LNCAP (cell line): ENCODE results near the gene PAX6.

Source experiments
- CTCF ChIP-seq: fragments of 450-650 bp; IDR thresholded peaks from 2 replicates; pipeline ENCODE4 v1.5.1; 2017; ENCODE audit warnings: mild to moderate bottlenecking

Gene PAX6

DNA sequence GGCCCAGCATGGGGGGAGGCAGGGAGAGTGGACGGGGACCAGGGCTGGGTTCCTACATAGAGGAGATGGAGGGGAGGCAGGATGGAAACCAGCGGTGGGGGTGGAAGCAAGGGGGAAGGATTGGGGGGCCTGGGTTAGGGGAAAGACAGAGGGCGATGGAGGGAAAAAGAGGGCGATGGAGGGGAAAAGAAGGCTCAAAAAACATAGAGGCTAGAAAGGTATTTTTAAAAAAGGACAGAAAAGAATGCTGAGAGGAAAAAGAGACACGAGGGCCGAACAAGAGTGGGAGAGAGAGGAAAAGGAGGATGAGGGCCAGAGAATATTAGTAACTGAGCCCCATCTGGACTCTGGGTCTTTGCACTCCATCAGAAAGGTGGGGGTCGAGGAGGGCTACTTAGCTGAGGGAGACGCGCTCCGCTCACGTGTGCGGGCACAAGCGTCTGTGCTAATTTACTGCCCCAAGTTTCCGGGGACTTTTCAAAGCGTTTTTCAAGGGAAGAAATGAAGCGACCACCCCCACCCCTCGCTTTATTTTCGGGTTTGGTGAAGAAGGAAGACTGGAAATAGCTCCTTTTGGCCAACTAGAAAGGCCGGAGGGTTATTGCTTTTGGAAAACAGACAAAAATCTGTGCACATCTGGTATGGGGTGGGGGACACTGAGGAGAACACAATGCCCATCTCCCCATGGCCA, 14.5 kb downstream of the PAX6 start:
- TF ChIP-seq CTCF: no peak

GRCh38 chr11:31795706-31796498, 15.2 kb downstream of the PAX6 start:
- TF ChIP-seq CTCF: no peak

GRCh38 chr11:31794548-31794947, 16.6 kb downstream of the PAX6 start:
- TF ChIP-seq CTCF: no peak

- no peak for TF ChIP-seq CTCF
Measured at GRCh38 chr11:31793264-31793663, 17.9 kb downstream of the PAX6 start.

DNA sequence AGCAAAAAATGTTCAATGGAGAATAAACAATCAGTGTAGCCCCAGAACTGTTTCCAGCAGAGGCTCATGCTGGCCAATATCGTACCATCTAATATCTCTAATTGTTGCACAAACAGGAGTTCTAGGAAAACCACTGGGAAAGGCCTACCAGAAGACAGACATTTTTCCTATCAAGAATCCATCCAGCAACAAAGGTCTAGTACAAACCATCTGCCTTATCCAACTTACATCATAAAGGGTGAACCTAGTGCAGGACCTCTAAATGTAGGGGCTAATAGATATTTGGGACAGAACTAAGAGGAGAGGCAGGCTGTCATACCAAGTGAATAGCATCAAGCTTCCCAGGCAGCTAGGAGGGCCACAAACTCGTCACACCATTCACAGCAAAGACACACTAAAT, 18.7 kb downstream of the PAX6 start:
- TF ChIP-seq CTCF: no peak

- TF ChIP-seq CTCF: no peak
Measured at GRCh38 chr11:31792036-31792435, 19.1 kb downstream of the PAX6 start.

DNA sequence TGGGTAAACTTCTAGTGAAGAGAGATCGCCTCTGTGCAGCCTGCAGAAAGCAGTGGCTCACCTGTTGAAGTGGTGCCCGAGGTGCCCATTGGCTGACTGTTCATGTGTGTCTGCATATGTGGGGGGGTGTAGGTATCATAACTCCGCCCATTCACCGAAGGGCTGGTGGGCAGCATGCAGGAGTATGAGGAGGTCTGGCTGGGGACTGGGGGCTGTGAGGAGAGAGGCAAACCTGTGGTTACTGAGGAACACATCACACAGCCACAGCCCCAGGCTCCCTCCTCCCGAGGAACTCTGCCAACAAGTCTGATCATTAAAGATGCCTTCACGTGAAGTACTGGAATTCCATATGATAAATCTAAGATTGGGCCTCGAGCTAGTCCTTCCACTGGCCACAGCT, 20.5 kb downstream of the PAX6 start:
- TF ChIP-seq CTCF: no peak
